GM12878 (cell line): Measurements from ENCODE around the gene PAFAH2. TPM values are rescaled to one million over a fixed set of nuclear protein-coding genes. Genes with fewer than 3 reads are reported as not detected.

Experiments
- ATAC-seq: fragments of 200-7000 bp; cut with Tn5 transposase; 3 replicates; pipeline ENCODE4 v1.9.1; 2020; ENCODE audit warnings: mild to moderate bottlenecking, moderate library complexity
- BruUV-seq: library from RNA; stranded (reverse); fragments of 400-500 nt; replicated peaks from 2 replicates; lab custom pipeline; 2021; lab: Mats Ljungman, UMichigan
- CTCF ChIA-PET: fragments of 300-600 bp; sonication (Branson Sonifier 250); formaldehyde crosslinking; extraction: SDS; loops from one replicate; lab custom pipeline; 2021; ENCODE audit warnings: inconsistent platforms; lab: Yijun Ruan, JAX
- POLR2A ChIA-PET: fragments of 350-600 bp; formaldehyde crosslinking; extraction: SDS; loops from one replicate; lab custom pipeline; 2021; ENCODE audit warnings: inconsistent platforms; lab: Charles Lee
- RAD21 ChIA-PET: fragments of 300-600 bp; sonication (Branson Sonifier 250); formaldehyde crosslinking; loops from one replicate; lab custom pipeline; 2023; ENCODE audit warnings: antibody characterized with exemption; ENCODE audit not compliant: unreplicated experiment; lab: Charles Lee
- SMC1A ChIA-PET: fragments of 300-600 bp; sonication (Branson Sonifier 250); formaldehyde crosslinking; loops from one replicate; lab custom pipeline; 2023; ENCODE audit not compliant: unreplicated experiment, uncharacterized antibody; lab: Charles Lee
- DNase-seq: peaks from one replicate; pipeline ENCODE4 v3.0.0-alpha.2; 2011; ENCODE audit warnings: low read depth, low spot score
- FAIRE-seq: peaks from 3 replicates; lab custom pipeline; 2011; peaks lifted over from hg19 to GRCh38; lab: Jason Lieb, UNC
- H2AFZ ChIP-seq: 2 replicates; pipeline ENCODE4 v1.6.0; 2011; ENCODE audit warnings: low read depth, low read length, control low read depth; ENCODE audit not compliant: control insufficient read depth
- H3K27ac ChIP-seq: 2 replicates; pipeline ENCODE4 v1.5.1; 2011; ENCODE audit warnings: control low read depth; ENCODE audit not compliant: control insufficient read depth, insufficient read depth
- H3K27me3 ChIP-seq, 2 experiments: replicated peaks in 1 of 2; 2 replicates each; pipeline versions ENCODE4 v1.6.0 to v1.6.1; 2011; ENCODE audit warnings: low read length in 1 of 2; ENCODE audit not compliant: control insufficient read depth in 2 of 2, insufficient read depth in 2 of 2
- H3K36me3 ChIP-seq, 2 experiments: 2 replicates each; pipeline ENCODE4 v1.5.1; 2011; ENCODE audit warnings: low read length in 1 of 2; ENCODE audit not compliant: control insufficient read depth in 2 of 2, insufficient read depth in 2 of 2
- H3K4me1 ChIP-seq: 2 replicates; pipeline ENCODE4 v1.6.1; 2011; ENCODE audit warnings: mild to moderate bottlenecking, low read length, moderate library complexity, mixed read lengths; ENCODE audit not compliant: control insufficient read depth, insufficient read depth
- H3K4me2 ChIP-seq: 2 replicates; pipeline ENCODE4 v1.6.0; 2011; ENCODE audit warnings: control low read depth; ENCODE audit not compliant: control insufficient read depth, insufficient read depth
- H3K4me3 ChIP-seq: fragments of 200-600 bp; sonication (generic); 2 replicates; pipeline ENCODE4 v1.5.1; 2016
- H3K79me2 ChIP-seq: 2 replicates; pipeline ENCODE4 v1.6.0; 2011; ENCODE audit warnings: low read length; ENCODE audit not compliant: control insufficient read depth, insufficient read depth
- H3K9ac ChIP-seq: 2 replicates; pipeline ENCODE4 v1.8.0; 2011; ENCODE audit warnings: low read length, control low read depth, mixed read lengths; ENCODE audit not compliant: control insufficient read depth, insufficient read depth
- H3K9me3 ChIP-seq: replicated peaks from 3 replicates; pipeline ENCODE4 v1.5.1; 2011; ENCODE audit warnings: mild to moderate bottlenecking, low read length; ENCODE audit not compliant: control insufficient read depth, insufficient read depth
- H4K20me1 ChIP-seq: 2 replicates; pipeline ENCODE4 v1.6.0; 2011; ENCODE audit not compliant: control insufficient read depth, insufficient read depth
- EED ChIP-seq: sonication (generic); IDR thresholded peaks from 2 replicates; pipeline ENCODE4 v1.6.1; 2016; ENCODE audit warnings: antibody characterized with exemption, low read depth
- SMAD1 ChIP-seq: fragments of 450-650 bp; IDR thresholded peaks from 2 replicates; pipeline ENCODE4 v1.6.1; 2018; ENCODE audit warnings: mild to moderate bottlenecking, low read depth; ENCODE audit not compliant: partially characterized antibody
- TBL1XR1 ChIP-seq: IDR thresholded peaks from 2 replicates; pipeline ENCODE4 v1.6.1; 2012; ENCODE audit warnings: low read depth, low read length, improper control_type of control experiment
- WGBS: methylation state at CpG from one replicate; pipeline ENCODE4 v1.1.6; 2016; ENCODE audit warnings: low lambda C conversion rate; ENCODE audit not compliant: insufficient replicate concordance, insufficient coverage; ENCODE audit errors: missing lambda C conversion rate; 5-methylcytosine and 5-hydroxymethylcytosine counted together
- in situ Hi-C: fragments of 300-500 bp; cut with MboI; formaldehyde crosslinking; loops from 9 replicates; pipeline ENCODE4 v1.14.3; 2018; ENCODE audit warnings: mixed read lengths
- intact Hi-C: fragments of 100-400 bp; cut with micrococcal nuclease; formaldehyde crosslinking; loops from one replicate; pipeline ENCODE4 v1.14.2; 2022; ENCODE audit not compliant: unreplicated experiment
- polyA plus RNA-seq, 11 experiments: library from polyadenylated mRNA; depleted of rRNA in 4 of 11; unstranded in 6 of 11; stranded (reverse) in 5 of 11; fragments of >200 nt; fragmentation: Nextera tagmentation in 4 of 11; fragmentation: Illumina TruSeq in 1 of 11; extraction: Ambion mirVana in 4 of 11; extraction: Trizol in 1 of 11; gene quantifications; 1 replicate in 1 of 11; 2 replicates in 10 of 11; pipeline versions ENCODE4 v1.2.1 to v1.2.3, GENCODE V29; 2011 to 2016; ENCODE audit warnings: inconsistent platforms in 2 of 11, missing spikeins in 2 of 11, low read depth in 1 of 11
- total RNA-seq, 4 experiments: library from RNA; depleted of rRNA in 3 of 4; stranded (reverse); fragments of >200 nt in 3 of 4; fragmentation: Illumina TruSeq in 1 of 4; extraction: Trizol in 1 of 4; gene quantifications; 2 replicates each; pipeline versions ENCODE4 v1.2.1 to v1.2.3, GENCODE V29; 2013 to 2021
- TF ChIP-seq, protein P1 (sequence below): IDR thresholded peaks from 2 replicates; pipeline ENCODE4 v1.6.1; 2012; ENCODE audit warnings: mild to moderate bottlenecking, low read depth, low read length

PAFAH2 gene
- total and polyA plus RNA-seq, 10 of the 15 experiments (the other 5 are each of a cell fraction or from before 2014, with no cell fraction given): 3.0 to 9.5 (median 6.5) TPM

DNA sequence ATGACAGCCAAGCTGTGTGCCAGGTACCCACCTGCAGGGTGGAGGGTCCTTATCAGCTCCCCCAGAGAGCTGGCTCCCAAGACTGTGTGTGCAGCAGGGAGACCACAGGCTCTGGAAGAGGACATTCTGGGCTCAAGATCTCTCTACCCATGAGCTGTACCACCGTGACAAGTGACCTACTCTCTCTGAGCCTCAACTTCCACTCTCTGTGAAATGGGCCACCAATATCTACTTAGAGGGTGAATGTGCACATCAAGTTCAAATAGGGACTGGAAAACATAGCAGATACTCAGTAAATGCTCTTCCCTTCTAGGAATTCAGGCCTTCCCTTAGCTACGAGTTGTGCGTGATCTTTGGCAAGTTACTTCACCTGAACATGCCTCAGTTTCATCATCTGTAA is 46.6 kb upstream of the PAFAH2 start (continued):
- TF ChIP-seq, protein P1, sequence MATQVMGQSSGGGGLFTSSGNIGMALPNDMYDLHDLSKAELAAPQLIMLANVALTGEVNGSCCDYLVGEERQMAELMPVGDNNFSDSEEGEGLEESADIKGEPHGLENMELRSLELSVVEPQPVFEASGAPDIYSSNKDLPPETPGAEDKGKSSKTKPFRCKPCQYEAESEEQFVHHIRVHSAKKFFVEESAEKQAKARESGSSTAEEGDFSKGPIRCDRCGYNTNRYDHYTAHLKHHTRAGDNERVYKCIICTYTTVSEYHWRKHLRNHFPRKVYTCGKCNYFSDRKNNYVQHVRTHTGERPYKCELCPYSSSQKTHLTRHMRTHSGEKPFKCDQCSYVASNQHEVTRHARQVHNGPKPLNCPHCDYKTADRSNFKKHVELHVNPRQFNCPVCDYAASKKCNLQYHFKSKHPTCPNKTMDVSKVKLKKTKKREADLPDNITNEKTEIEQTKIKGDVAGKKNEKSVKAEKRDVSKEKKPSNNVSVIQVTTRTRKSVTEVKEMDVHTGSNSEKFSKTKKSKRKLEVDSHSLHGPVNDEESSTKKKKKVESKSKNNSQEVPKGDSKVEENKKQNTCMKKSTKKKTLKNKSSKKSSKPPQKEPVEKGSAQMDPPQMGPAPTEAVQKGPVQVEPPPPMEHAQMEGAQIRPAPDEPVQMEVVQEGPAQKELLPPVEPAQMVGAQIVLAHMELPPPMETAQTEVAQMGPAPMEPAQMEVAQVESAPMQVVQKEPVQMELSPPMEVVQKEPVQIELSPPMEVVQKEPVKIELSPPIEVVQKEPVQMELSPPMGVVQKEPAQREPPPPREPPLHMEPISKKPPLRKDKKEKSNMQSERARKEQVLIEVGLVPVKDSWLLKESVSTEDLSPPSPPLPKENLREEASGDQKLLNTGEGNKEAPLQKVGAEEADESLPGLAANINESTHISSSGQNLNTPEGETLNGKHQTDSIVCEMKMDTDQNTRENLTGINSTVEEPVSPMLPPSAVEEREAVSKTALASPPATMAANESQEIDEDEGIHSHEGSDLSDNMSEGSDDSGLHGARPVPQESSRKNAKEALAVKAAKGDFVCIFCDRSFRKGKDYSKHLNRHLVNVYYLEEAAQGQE: no peak
- TF ChIP-seq SMAD1: no peak

DNA sequence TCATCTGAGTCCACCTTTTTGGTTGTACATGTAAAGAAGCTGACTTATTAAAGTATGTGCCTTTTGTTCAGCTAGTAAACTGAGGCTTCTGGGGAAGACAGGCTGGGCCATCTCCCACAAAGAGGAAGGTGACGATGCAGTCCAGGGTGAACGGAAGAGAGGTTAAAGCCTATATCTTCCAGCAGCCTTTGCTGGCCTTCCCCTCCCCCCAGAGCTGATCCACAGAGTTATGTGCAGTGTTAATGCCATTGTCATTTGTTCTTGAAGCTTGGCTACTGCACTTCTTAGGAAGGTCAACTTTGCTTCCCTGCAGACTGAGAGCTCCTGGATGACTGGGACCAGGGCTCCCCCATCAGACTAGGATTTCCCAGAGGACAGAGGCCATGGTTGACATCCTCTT is 45.9 kb upstream of the PAFAH2 start:
- intact Hi-C loops (no loop called here), in situ Hi-C loops (no loop called here)
- H3K9me3 ChIP-seq: no peaks in the 10 kb centered on the region
- peaks cover 13 to 14% of the 10 kb centered on the region in 2 experiments for H3K27me3 ChIP-seq
- DNase-seq (no peak), ATAC-seq (no peak), FAIRE-seq (no peak)
- ChIA-PET SMC1A (interaction anchor here (0.6 to 1.9 kb wide), 2 partner anchors 14 to 242 kb away, joined by 3 to 5 read pairs; no protein-coding TSS in a partner anchor), POLR2A (no interaction called here), RAD21 (no interaction called here), CTCF (interaction anchor here (0.7 to 1.4 kb wide), 3 partner anchors 11 to 101 kb away, joined by 3 read pairs; no protein-coding TSS in a partner anchor)
- H3K79me2 ChIP-seq: no peaks in the 10 kb centered on the region
- no peak overlapping the region for H2AFZ ChIP-seq
- no peaks in the 10 kb centered on the region for H3K36me3 ChIP-seq
- H3K4me3 ChIP-seq: no peak overlapping the region
- BruUV-seq: no TSS peak
- H4K20me1 ChIP-seq: no peaks in the 10 kb centered on the region
- WGBS: 8% methylated on average over 2 of the region's 2 CpGs
- TF ChIP-seq TBL1XR1 (no peak), EED (no peak)
- H3K4me1 ChIP-seq: no peaks in the 10 kb centered on the region
- H3K4me2 ChIP-seq: no peak overlapping the region
- no peak overlapping the region for H3K9ac ChIP-seq
- no peak overlapping the region for H3K27ac ChIP-seq
